Activated CD8-positive, alpha-beta memory T cell treated with anti-CD3 and anti-CD28 coated beads for 48 hours (primary cell): Measurements from ENCODE around the gene APOL3.
"Not testable (repeated sequence)": the region's sequence is repeated elsewhere in the genome, so short reads cannot be mapped to it uniquely, and the experiment has no call there.

ENCODE experiments used
- DNase-seq, 3 experiments: peaks; one replicate each; pipeline ENCODE4 v3.0.0-alpha.2; 2020; ENCODE audit warnings: low read depth in 2 of 3, low spot score in 2 of 3

The APOL3 gene

GRCh38 chr22:36160499-36160942 is at the start of gene APOL3:
APOL3 (minus strand) TSS chr22:36160755; CDS start chr22:36149055, 11,700 bp downstream.
- DNase-seq: no peak

- no peak for DNase-seq
Measured at GRCh38 chr22:36210224-36210623, 49.7 kb upstream of the APOL3 start.

- DNase-seq: not testable (repeated sequence)
Measured at GRCh38 chr22:36209488-36209908, 48.9 kb upstream of the APOL3 start.

GRCh38 chr22:36208914-36209313 is 48.4 kb upstream of the APOL3 start:
- no peak for DNase-seq

- no peak for DNase-seq
Measured at GRCh38 chr22:36208162-36208765, 47.7 kb upstream of the APOL3 start.

- no peak for DNase-seq
Measured at GRCh38 chr22:36206255-36206654, 45.7 kb upstream of the APOL3 start.

GRCh38 chr22:36205573-36205972 is 45.0 kb upstream of the APOL3 start:
- not testable (repeated sequence) for DNase-seq

- no peak for DNase-seq
Measured at GRCh38 chr22:36204632-36205015, 44.1 kb upstream of the APOL3 start.

GRCh38 chr22:36204001-36204631 is 43.6 kb upstream of the APOL3 start:
- no peak for DNase-seq

GRCh38 chr22:36203441-36203840 is 42.9 kb upstream of the APOL3 start:
- DNase-seq: not testable (repeated sequence)

GRCh38 chr22:36202906-36203305 is 42.4 kb upstream of the APOL3 start:
- DNase-seq: not testable (repeated sequence)

- no peak for DNase-seq
Measured at GRCh38 chr22:36201630-36202319, 41.2 kb upstream of the APOL3 start, which contains the start of gene APOL4. APOL4 (minus strand) TSS chr22:36201809; CDS start chr22:36201734, 75 bp downstream.

GRCh38 chr22:36201025-36201424 is 40.5 kb upstream of the APOL3 start:
- DNase-seq: not testable (repeated sequence)

GRCh38 chr22:36199001-36199551 is 38.5 kb upstream of the APOL3 start:
- no peak for DNase-seq

GRCh38 chr22:36198536-36198935 is 38.0 kb upstream of the APOL3 start:
- no peak for DNase-seq

GRCh38 chr22:36197514-36198146 is 37.1 kb upstream of the APOL3 start:
- DNase-seq: no peak

GRCh38 chr22:36197065-36197440 is 36.5 kb upstream of the APOL3 start:
- no peak for DNase-seq

GRCh38 chr22:36196254-36197064 is 35.9 kb upstream of the APOL3 start:
- DNase-seq: no peak

- peak in 1 of 3 experiments; percentile 27 for DNase-seq
Measured at GRCh38 chr22:36194971-36195370, 34.4 kb upstream of the APOL3 start.

- no peak for DNase-seq
Measured at GRCh38 chr22:36194385-36194784, 33.8 kb upstream of the APOL3 start.

GRCh38 chr22:36193577-36193976 is 33.0 kb upstream of the APOL3 start:
- DNase-seq: no peak
